IPS DF 19.7 (cell line): ENCODE measurements around the gene GYPC.
"Not testable (repeated sequence)": the region's sequence is repeated elsewhere in the genome, so short reads cannot be mapped to it uniquely, and the experiment has no call there.

Source experiments
- DNase-seq: peaks from one replicate; pipeline ENCODE4 v3.0.0-alpha.2; 2013; ENCODE audit warnings: low read depth, low spot score

Gene GYPC

GRCh38 chr2:126669772-126670171 is 13.8 kb downstream of the GYPC start:
- DNase-seq: no peak

GRCh38 chr2:126671488-126671887 is 15.5 kb downstream of the GYPC start:
- no peak for DNase-seq

- DNase-seq: no peak
Measured at GRCh38 chr2:126672980-126673605, 17.1 kb downstream of the GYPC start.

- no peak for DNase-seq
Measured at GRCh38 chr2:126674075-126674744, 18.3 kb downstream of the GYPC start.

GRCh38 chr2:126675637-126676036 is 19.7 kb downstream of the GYPC start:
- DNase-seq: no peak

- no peak for DNase-seq
Measured at GRCh38 chr2:126676221-126677175, 20.5 kb downstream of the GYPC start.

GRCh38 chr2:126677176-126677538 is 21.2 kb downstream of the GYPC start:
- no peak for DNase-seq

- no peak for DNase-seq
Measured at GRCh38 chr2:126678269-126679065, 22.5 kb downstream of the GYPC start.

GRCh38 chr2:126679094-126679713 is 23.2 kb downstream of the GYPC start:
- DNase-seq: no peak

- no peak for DNase-seq
Measured at GRCh38 chr2:126681505-126681904, 25.5 kb downstream of the GYPC start.

- no peak for DNase-seq
Measured at GRCh38 chr2:126685629-126686028, 29.7 kb downstream of the GYPC start.

GRCh38 chr2:126686286-126686685 is 30.3 kb downstream of the GYPC start:
- no peak for DNase-seq

GRCh38 chr2:126686841-126687485 is 31.0 kb downstream of the GYPC start:
- DNase-seq: no peak

GRCh38 chr2:126687503-126687902 is 31.5 kb downstream of the GYPC start:
- DNase-seq: no peak

GRCh38 chr2:126688594-126688993 is 32.6 kb downstream of the GYPC start:
- DNase-seq: not testable (repeated sequence)

- DNase-seq: not testable (repeated sequence)
Measured at GRCh38 chr2:126692241-126692640, 36.3 kb downstream of the GYPC start.

GRCh38 chr2:126692934-126693592 is 37.1 kb downstream of the GYPC start:
- DNase-seq: not testable (repeated sequence)

- no peak for DNase-seq
Measured at GRCh38 chr2:126696644-126697520, 40.9 kb downstream of the GYPC start.

- no peak for DNase-seq
Measured at GRCh38 chr2:126698376-126698775, 42.4 kb downstream of the GYPC start.
